Mucosa of rectum (tissue), 2 donors: ENCODE data around the gene SLC27A6.

Experiments
- H3K27ac ChIP-seq, 2 donors: one replicate each; pipeline ENCODE4 v1.7.0; 2013; ENCODE audit warnings: inconsistent platforms in 2 of 2, low read depth in 2 of 2, low read length in 2 of 2
- H3K27me3 ChIP-seq, 2 donors: one replicate each; pipeline ENCODE4 v1.7.0; 2013; ENCODE audit warnings: low read length in 2 of 2; ENCODE audit not compliant: control insufficient read depth in 2 of 2, insufficient read depth in 2 of 2
- H3K36me3 ChIP-seq, 2 donors: one replicate each; pipeline ENCODE4 v1.7.0; 2013; ENCODE audit warnings: low read length in 2 of 2; ENCODE audit not compliant: control insufficient read depth in 2 of 2, insufficient read depth in 2 of 2
- H3K4me1 ChIP-seq, 2 donors: one replicate each; pipeline ENCODE4 v1.7.0; 2013; ENCODE audit warnings: low read length in 2 of 2, mild to moderate bottlenecking in 1 of 2; ENCODE audit not compliant: control insufficient read depth in 2 of 2, insufficient read depth in 2 of 2
- H3K4me3 ChIP-seq, 2 donors: one replicate each; pipeline ENCODE4 v1.7.0; 2013; ENCODE audit warnings: low read length in 2 of 2
- H3K9ac ChIP-seq, 2 donors: one replicate each; pipeline ENCODE4 v1.7.0; 2013; ENCODE audit warnings: low read length in 2 of 2, low read depth in 1 of 2, mild to moderate bottlenecking in 1 of 2
- H3K9me3 ChIP-seq, 2 donors: one replicate each; pipeline ENCODE4 v1.7.0; 2013; ENCODE audit warnings: low read length in 2 of 2; ENCODE audit not compliant: control insufficient read depth in 2 of 2
- donor health status: healthy.
- donor health status: Normal muscosa, but diverticular disease.

Gene SLC27A6

DNA sequence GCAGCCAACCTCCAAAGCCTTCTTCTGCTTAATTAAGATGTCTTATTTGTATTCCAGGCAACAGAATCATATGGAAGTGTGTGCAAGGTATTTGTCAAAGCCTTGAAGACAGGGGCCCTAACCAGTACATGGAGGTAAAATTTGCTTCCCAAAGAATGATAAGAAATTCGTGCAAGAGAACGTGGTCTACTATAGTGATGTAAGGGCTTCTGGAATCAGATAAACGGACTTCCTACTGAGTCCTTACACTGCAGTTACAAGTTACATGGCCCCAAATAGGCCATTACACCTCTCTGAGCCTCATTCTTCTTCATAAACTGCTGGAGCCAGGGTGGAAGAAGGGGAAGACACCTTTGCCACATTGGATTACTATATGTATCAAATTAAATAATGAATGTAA is 113.4 kb downstream of the SLC27A6 start:
- Histone ChIP-seq H3K9ac (no peak overlapping the region), H3K4me3 (no peak overlapping the region), H3K27me3 (no peaks in the 10 kb centered on the region), H3K36me3 (no peaks in the 10 kb centered on the region), H3K27ac (no peak overlapping the region), H3K9me3 (no peaks in the 10 kb centered on the region), H3K4me1 (no peaks in the 10 kb centered on the region)

DNA sequence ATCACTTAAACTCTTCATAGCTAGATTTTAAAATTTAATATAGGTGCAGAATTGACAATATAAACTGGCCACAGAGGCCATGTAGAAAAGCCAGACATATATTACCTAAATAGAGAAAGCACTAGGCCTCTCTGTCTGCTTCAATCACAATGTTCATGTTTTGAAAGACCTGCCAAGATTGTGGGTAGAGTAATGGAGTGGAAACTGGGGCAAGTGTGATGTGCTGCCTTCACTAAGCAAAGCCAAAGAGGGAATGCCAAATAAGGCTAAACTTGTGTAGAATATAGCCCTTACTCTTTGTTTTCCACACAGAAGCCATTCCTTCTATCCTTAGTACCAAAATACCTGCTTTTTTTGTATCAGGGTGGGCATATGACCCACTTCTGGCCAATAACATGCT is 114.2 kb downstream of the SLC27A6 start:
- H3K4me3 ChIP-seq = no peak overlapping the region
- no peaks in the 10 kb centered on the region for H3K27me3 ChIP-seq
- H3K36me3 ChIP-seq = no peaks in the 10 kb centered on the region
- H3K9ac ChIP-seq = no peak overlapping the region
- no peaks in the 10 kb centered on the region for H3K9me3 ChIP-seq
- no peak overlapping the region for H3K27ac ChIP-seq
- H3K4me1 ChIP-seq = no peaks in the 10 kb centered on the region

DNA sequence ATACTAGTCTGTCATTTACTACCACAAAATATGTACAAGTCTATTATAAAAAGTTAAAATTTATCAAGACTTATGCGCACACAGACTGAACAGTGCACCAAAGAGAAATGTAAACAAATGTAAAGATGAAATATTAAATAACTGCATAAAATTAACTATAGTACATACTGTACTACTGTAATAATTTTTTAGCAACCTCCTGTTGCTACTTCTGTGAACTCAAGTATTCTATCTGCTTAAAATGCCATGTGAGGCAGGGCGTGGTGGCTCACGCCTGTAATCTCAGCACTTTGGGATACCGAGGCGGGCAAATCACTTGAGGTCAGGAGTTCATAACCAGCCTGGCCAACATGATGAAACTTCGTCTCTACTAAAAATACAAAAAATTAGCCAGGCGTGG is 115.5 kb downstream of the SLC27A6 start:
- Histone ChIP-seq H3K4me1 (no peaks in the 10 kb centered on the region), H3K27me3 (no peaks in the 10 kb centered on the region), H3K4me3 (no peak overlapping the region), H3K9me3 (no peaks in the 10 kb centered on the region), H3K9ac (no peak overlapping the region), H3K27ac (no peak overlapping the region), H3K36me3 (no peaks in the 10 kb centered on the region)

DNA sequence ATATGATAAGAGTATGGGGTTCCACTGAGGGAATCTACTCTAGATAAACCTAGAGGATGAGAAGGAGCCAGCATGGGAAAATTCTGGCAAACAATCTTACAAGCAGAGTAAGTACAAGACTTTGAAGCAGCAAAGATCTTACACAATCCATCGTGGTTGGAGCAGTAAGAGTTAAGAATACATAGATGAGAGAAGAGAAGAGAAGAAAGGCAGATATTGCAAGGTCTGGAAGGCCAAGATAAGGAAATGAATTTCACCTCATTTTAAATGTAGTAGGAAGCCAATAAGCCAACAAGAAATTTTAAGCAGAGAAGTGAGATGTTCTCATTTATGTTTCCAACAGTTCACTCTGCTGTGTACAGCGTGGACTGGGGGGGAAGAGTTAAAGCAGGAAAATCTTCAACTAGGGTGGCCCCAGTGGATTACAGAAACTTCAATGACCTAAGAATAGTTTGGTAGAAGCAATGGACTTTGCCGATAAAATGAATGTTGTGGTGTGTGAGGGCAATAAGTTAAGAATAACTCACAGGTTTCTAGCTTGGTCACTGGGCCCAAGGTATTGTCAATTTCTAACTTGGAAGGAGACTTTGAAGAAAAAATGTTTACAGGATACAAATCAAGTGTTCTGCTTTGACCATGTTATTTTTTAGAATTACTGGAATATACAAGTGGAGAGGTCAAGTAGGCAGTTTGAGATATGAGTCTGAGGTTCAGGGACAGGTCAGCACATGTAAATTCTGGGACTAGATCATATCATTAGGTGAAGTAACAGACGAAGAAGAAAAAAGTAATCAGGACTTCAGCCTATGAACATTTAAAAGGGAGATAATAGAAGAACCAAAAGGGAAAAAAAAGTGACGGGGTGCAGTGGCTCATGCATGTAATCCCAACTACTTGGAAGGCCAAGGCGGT is 117.2 kb downstream of the SLC27A6 start:
- Histone ChIP-seq H3K4me3 (no peak overlapping the region), H3K4me1 (no peaks in the 10 kb centered on the region)

More for the DNA sequence above, 117.2 kb downstream of the SLC27A6 start:
- Histone ChIP-seq H3K9ac (no peak overlapping the region), H3K27me3 (no peaks in the 10 kb centered on the region), H3K27ac (no peak overlapping the region), H3K36me3 (no peaks in the 10 kb centered on the region), H3K9me3 (no peaks in the 10 kb centered on the region)
